GM12878 (cell line): ENCODE results near the gene ITPKA. TPM values are rescaled to one million over a fixed set of nuclear protein-coding genes. Genes with fewer than 3 reads are reported as not detected.

ENCODE experiments used
- ATAC-seq: fragments of 200-7000 bp; cut with Tn5 transposase; 3 replicates; pipeline ENCODE4 v1.9.1; 2020; ENCODE audit warnings: mild to moderate bottlenecking, moderate library complexity
- BruUV-seq: library from RNA; stranded (reverse); fragments of 400-500 nt; replicated peaks from 2 replicates; lab custom pipeline; 2021; lab: Mats Ljungman, UMichigan
- CTCF ChIA-PET: fragments of 300-600 bp; sonication (Branson Sonifier 250); formaldehyde crosslinking; extraction: SDS; loops from one replicate; lab custom pipeline; 2021; ENCODE audit warnings: inconsistent platforms; lab: Yijun Ruan, JAX
- POLR2A ChIA-PET: fragments of 350-600 bp; formaldehyde crosslinking; extraction: SDS; loops from one replicate; lab custom pipeline; 2021; ENCODE audit warnings: inconsistent platforms; lab: Charles Lee
- RAD21 ChIA-PET: fragments of 300-600 bp; sonication (Branson Sonifier 250); formaldehyde crosslinking; loops from one replicate; lab custom pipeline; 2023; ENCODE audit warnings: antibody characterized with exemption; ENCODE audit not compliant: unreplicated experiment; lab: Charles Lee
- SMC1A ChIA-PET: fragments of 300-600 bp; sonication (Branson Sonifier 250); formaldehyde crosslinking; loops from one replicate; lab custom pipeline; 2023; ENCODE audit not compliant: unreplicated experiment, uncharacterized antibody; lab: Charles Lee
- DNase-seq: peaks from one replicate; pipeline ENCODE4 v3.0.0-alpha.2; 2011; ENCODE audit warnings: low read depth, low spot score
- FAIRE-seq: peaks from 3 replicates; lab custom pipeline; 2011; peaks lifted over from hg19 to GRCh38; lab: Jason Lieb, UNC
- H2AFZ ChIP-seq: 2 replicates; pipeline ENCODE4 v1.6.0; 2011; ENCODE audit warnings: low read depth, low read length, control low read depth; ENCODE audit not compliant: control insufficient read depth
- H3K27ac ChIP-seq: 2 replicates; pipeline ENCODE4 v1.5.1; 2011; ENCODE audit warnings: control low read depth; ENCODE audit not compliant: control insufficient read depth, insufficient read depth
- H3K27me3 ChIP-seq, 2 experiments: replicated peaks in 1 of 2; 2 replicates each; pipeline versions ENCODE4 v1.6.0 to v1.6.1; 2011; ENCODE audit warnings: low read length in 1 of 2; ENCODE audit not compliant: control insufficient read depth in 2 of 2, insufficient read depth in 2 of 2
- H3K36me3 ChIP-seq, 2 experiments: 2 replicates each; pipeline ENCODE4 v1.5.1; 2011; ENCODE audit warnings: low read length in 1 of 2; ENCODE audit not compliant: control insufficient read depth in 2 of 2, insufficient read depth in 2 of 2
- H3K4me1 ChIP-seq: 2 replicates; pipeline ENCODE4 v1.6.1; 2011; ENCODE audit warnings: mild to moderate bottlenecking, low read length, moderate library complexity, mixed read lengths; ENCODE audit not compliant: control insufficient read depth, insufficient read depth
- H3K4me2 ChIP-seq: 2 replicates; pipeline ENCODE4 v1.6.0; 2011; ENCODE audit warnings: control low read depth; ENCODE audit not compliant: control insufficient read depth, insufficient read depth
- H3K4me3 ChIP-seq: fragments of 200-600 bp; sonication (generic); 2 replicates; pipeline ENCODE4 v1.5.1; 2016
- H3K79me2 ChIP-seq: 2 replicates; pipeline ENCODE4 v1.6.0; 2011; ENCODE audit warnings: low read length; ENCODE audit not compliant: control insufficient read depth, insufficient read depth
- H3K9ac ChIP-seq: 2 replicates; pipeline ENCODE4 v1.8.0; 2011; ENCODE audit warnings: low read length, control low read depth, mixed read lengths; ENCODE audit not compliant: control insufficient read depth, insufficient read depth
- H3K9me3 ChIP-seq: replicated peaks from 3 replicates; pipeline ENCODE4 v1.5.1; 2011; ENCODE audit warnings: mild to moderate bottlenecking, low read length; ENCODE audit not compliant: control insufficient read depth, insufficient read depth
- H4K20me1 ChIP-seq: 2 replicates; pipeline ENCODE4 v1.6.0; 2011; ENCODE audit not compliant: control insufficient read depth, insufficient read depth
- CHD2 ChIP-seq: IDR thresholded peaks from 2 replicates; pipeline ENCODE4 v1.6.1; 2011; ENCODE audit warnings: low read depth, low read length, improper control_type of control experiment, borderline replicate concordance
- EZH2 ChIP-seq: IDR thresholded peaks from 2 replicates; pipeline ENCODE4 v1.6.1; 2012; ENCODE audit warnings: low read depth, mild to moderate bottlenecking, control low read depth, inconsistent platforms, low read length, borderline replicate concordance; ENCODE audit not compliant: control insufficient read depth
- KLF5 ChIP-seq: fragments of 450-650 bp; IDR thresholded peaks from 2 replicates; pipeline ENCODE4 v1.6.1; 2014; ENCODE audit warnings: mild to moderate bottlenecking; ENCODE audit not compliant: partially characterized antibody
- MXI1 ChIP-seq: fragments of 150-350 bp; IDR thresholded peaks from 2 replicates; pipeline ENCODE4 v1.6.1; 2011; ENCODE audit warnings: low read depth, mild to moderate bottlenecking, inconsistent platforms, low read length, improper control_type of control experiment
- SIX5 ChIP-seq: IDR thresholded peaks from 2 replicates; pipeline ENCODE4 v1.6.1; 2011; ENCODE audit warnings: mild to moderate bottlenecking, low read depth, low read length, moderate library complexity; ENCODE audit not compliant: severe bottlenecking
- TCF12 ChIP-seq: IDR thresholded peaks from 2 replicates; pipeline ENCODE4 v1.6.1; 2011; ENCODE audit warnings: low read depth, mild to moderate bottlenecking, low read length
- YBX1 ChIP-seq: fragments of 450-650 bp; IDR thresholded peaks from 2 replicates; pipeline ENCODE4 v1.6.1; 2016; ENCODE audit warnings: antibody characterized with exemption
- ZNF592 ChIP-seq: fragments of 450-650 bp; IDR thresholded peaks from 2 replicates; pipeline ENCODE4 v1.6.1; 2017; ENCODE audit warnings: mild to moderate bottlenecking, moderate library complexity
- WGBS: methylation state at CpG from one replicate; pipeline ENCODE4 v1.1.6; 2016; ENCODE audit warnings: low lambda C conversion rate; ENCODE audit not compliant: insufficient replicate concordance, insufficient coverage; ENCODE audit errors: missing lambda C conversion rate; 5-methylcytosine and 5-hydroxymethylcytosine counted together
- in situ Hi-C: fragments of 300-500 bp; cut with MboI; formaldehyde crosslinking; loops from 9 replicates; pipeline ENCODE4 v1.14.3; 2018; ENCODE audit warnings: mixed read lengths
- intact Hi-C: fragments of 100-400 bp; cut with micrococcal nuclease; formaldehyde crosslinking; loops from one replicate; pipeline ENCODE4 v1.14.2; 2022; ENCODE audit not compliant: unreplicated experiment
- polyA plus RNA-seq, 11 experiments: library from polyadenylated mRNA; depleted of rRNA in 4 of 11; unstranded in 6 of 11; stranded (reverse) in 5 of 11; fragments of >200 nt; fragmentation: Nextera tagmentation in 4 of 11; fragmentation: Illumina TruSeq in 1 of 11; extraction: Ambion mirVana in 4 of 11; extraction: Trizol in 1 of 11; gene quantifications; 1 replicate in 1 of 11; 2 replicates in 10 of 11; pipeline versions ENCODE4 v1.2.1 to v1.2.3, GENCODE V29; 2011 to 2016; ENCODE audit warnings: inconsistent platforms in 2 of 11, missing spikeins in 2 of 11, low read depth in 1 of 11
- total RNA-seq, 4 experiments: library from RNA; depleted of rRNA in 3 of 4; stranded (reverse); fragments of >200 nt in 3 of 4; fragmentation: Illumina TruSeq in 1 of 4; extraction: Trizol in 1 of 4; gene quantifications; 2 replicates each; pipeline versions ENCODE4 v1.2.1 to v1.2.3, GENCODE V29; 2013 to 2021
- TF ChIP-seq, protein P1 (sequence below): fragments of 450-650 bp; IDR thresholded peaks from 2 replicates; pipeline ENCODE4 v1.6.1; 2018; ENCODE audit warnings: borderline replicate concordance, mild to moderate bottlenecking; ENCODE audit not compliant: partially characterized antibody
- TF ChIP-seq, protein P2 (sequence below): fragments of 450-650 bp; IDR thresholded peaks from 2 replicates; pipeline ENCODE4 v1.6.1; 2014; ENCODE audit warnings: mild to moderate bottlenecking

Gene ITPKA
- total and polyA plus RNA-seq, 10 of the 15 experiments (the other 5 are each of a cell fraction or from before 2014, with no cell fraction given), result 0.04 to 1.5 (median 0.49) TPM; not detected in 1

DNA sequence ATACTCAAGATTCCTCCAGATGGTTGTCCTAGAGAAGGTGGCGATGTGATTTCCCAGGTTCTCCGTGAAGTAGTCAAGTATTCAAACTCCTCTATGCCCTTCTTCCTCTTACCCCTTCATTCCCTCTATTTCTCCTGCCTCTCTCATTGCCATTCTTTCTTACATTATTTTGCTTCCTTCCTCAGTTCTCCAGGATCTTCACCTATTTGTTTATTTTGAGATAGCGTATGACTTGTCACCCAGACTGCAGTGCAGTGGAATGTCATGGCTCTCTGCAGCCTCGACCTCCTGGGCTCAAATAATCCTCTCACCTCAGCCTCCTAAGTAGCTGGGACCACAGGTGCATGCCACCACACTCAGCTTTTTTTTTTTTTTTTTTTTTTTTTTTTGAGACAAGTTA, 1.8 kb upstream of the ITPKA start (continued):
- TF ChIP-seq, protein P1, sequence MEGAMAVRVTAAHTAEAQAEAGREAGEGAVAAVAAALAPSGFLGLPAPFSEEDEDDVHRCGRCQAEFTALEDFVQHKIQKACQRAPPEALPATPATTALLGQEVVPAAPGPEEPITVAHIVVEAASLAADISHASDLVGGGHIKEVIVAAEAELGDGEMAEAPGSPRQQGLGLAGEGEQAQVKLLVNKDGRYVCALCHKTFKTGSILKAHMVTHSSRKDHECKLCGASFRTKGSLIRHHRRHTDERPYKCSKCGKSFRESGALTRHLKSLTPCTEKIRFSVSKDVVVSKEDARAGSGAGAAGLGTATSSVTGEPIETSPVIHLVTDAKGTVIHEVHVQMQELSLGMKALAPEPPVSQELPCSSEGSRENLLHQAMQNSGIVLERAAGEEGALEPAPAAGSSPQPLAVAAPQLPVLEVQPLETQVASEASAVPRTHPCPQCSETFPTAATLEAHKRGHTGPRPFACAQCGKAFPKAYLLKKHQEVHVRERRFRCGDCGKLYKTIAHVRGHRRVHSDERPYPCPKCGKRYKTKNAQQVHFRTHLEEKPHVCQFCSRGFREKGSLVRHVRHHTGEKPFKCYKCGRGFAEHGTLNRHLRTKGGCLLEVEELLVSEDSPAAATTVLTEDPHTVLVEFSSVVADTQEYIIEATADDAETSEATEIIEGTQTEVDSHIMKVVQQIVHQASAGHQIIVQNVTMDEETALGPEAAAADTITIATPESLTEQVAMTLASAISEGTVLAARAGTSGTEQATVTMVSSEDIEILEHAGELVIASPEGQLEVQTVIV, result no peak
- TF ChIP-seq YBX1, result no peak
- no peak for TF ChIP-seq CHD2
- TF ChIP-seq, protein P2, sequence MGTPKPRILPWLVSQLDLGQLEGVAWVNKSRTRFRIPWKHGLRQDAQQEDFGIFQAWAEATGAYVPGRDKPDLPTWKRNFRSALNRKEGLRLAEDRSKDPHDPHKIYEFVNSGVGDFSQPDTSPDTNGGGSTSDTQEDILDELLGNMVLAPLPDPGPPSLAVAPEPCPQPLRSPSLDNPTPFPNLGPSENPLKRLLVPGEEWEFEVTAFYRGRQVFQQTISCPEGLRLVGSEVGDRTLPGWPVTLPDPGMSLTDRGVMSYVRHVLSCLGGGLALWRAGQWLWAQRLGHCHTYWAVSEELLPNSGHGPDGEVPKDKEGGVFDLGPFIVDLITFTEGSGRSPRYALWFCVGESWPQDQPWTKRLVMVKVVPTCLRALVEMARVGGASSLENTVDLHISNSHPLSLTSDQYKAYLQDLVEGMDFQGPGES, result no peak
- TF ChIP-seq EZH2, result no peak
- no peak for TF ChIP-seq MXI1
- no peak for TF ChIP-seq SIX5

DNA sequence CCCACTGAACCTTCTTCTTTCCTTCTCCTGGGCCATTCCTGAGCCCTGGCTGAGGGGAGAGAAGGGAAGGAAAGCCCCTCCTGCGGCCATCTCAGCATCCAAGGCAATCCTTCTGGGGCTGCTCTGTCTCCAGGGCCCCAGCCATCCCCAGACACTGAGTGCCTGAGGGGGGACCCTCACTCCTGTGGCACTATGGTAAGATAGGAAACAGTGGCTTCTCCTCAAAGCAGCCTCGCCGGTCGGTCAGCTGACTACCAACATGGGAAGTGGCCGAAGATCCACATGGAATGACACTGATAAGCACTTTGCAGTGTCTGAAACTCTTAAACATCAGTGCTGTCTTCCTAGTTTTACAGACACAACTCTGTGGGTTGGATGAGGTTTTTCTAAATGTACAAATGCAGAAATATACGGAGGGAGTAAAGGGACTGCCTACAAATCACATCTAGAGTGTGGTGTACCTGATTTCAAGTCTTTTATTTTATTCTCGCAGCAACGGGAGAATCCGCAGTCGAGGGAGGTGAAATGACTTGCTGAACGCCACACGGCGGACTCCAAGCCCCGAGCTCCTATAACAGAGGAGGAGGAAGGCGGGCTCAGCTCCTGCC, 973 bp upstream of the ITPKA start:
- no peaks in the 10 kb centered on the region for H3K36me3 ChIP-seq
- CTCF ChIA-PET, result interaction anchor here (0.6 to 3.2 kb wide), 5 partner anchors 8 to 230 kb away, joined by 3 to 19 read pairs (median 7); partner anchors contain the start of gene LTK
- intact Hi-C loops, result no loop called here
- H4K20me1 ChIP-seq, result no peaks in the 10 kb centered on the region
- peaks cover 29% of the 10 kb centered on the region for H3K4me1 ChIP-seq
- peak; percentile 68 for FAIRE-seq
- SMC1A ChIA-PET, result interaction anchor here (1.0 to 2.2 kb wide), 4 partner anchors 9 to 26 kb away, joined by 3 to 8 read pairs (median 4); no protein-coding TSS in a partner anchor
- peak overlapping the region; percentile 70 for H3K9ac ChIP-seq
- DNase-seq, result no peak
- RAD21 ChIA-PET, result interaction anchor here (0.7 to 2.7 kb wide), 5 partner anchors 10 to 160 kb away, joined by 3 to 16 read pairs (median 5); partner anchors contain the start of genes LTK, NUSAP1, OIP5 and RPAP1
- H3K4me3 ChIP-seq, result peak overlapping the region; percentile 73
- H3K4me2 ChIP-seq, result peak overlapping the region; percentile 89
- BruUV-seq, result TSS peak; percentile 60
- H3K27me3 ChIP-seq, result peaks cover 7 to 8% of the 10 kb centered on the region in 2 experiments; a peak in 3 of 4 replicates
- no peaks in the 10 kb centered on the region for H3K9me3 ChIP-seq
- POLR2A ChIA-PET, result interaction anchor here (0.6 to 2.8 kb wide), 8 partner anchors 9 to 281 kb away, joined by 3 to 16 read pairs (median 6); partner anchors contain the start of genes LTK, MAPKBP1 and MGA
- peak overlapping the region; percentile 55 for H3K27ac ChIP-seq
- H3K79me2 ChIP-seq, result no peaks in the 10 kb centered on the region
- 25% methylated on average over 15 of the region's 15 CpGs for WGBS
- in situ Hi-C loops, result no loop called here
- ATAC-seq, result no peak
- TF ChIP-seq EZH2 (no peak), TCF12 (no peak), KLF5 (no peak), ZNF592 (no peak)
- peak overlapping the region; percentile 78 for H2AFZ ChIP-seq
